CD4-positive, CD25-positive, alpha-beta regulatory T cell (primary cell): ENCODE results near the gene SCMH1. TPM values are rescaled to one million over a fixed set of nuclear protein-coding genes. Genes with fewer than 3 reads are reported as not detected.
"Not testable (repeated sequence)": the region's sequence is repeated elsewhere in the genome, so short reads cannot be mapped to it uniquely, and the experiment has no call there.

ENCODE experiments used
- ATAC-seq, 2 donors: fragments of 150-1000 bp; cut with Tn5 transposase; one replicate each; pipeline ENCODE4 v1.10.0; 2021; ENCODE audit warnings: low read depth in 2 of 2, moderate number of reproducible peaks in 2 of 2, moderate library complexity in 1 of 2
- DNase-seq, 3 donors: peaks; one replicate each; pipeline versions ENCODE4 v3.0.0 to v3.0.0-alpha.2; 2012 to 2022; ENCODE audit warnings: mixed read lengths in 1 of 3
- H3K27ac ChIP-seq: one replicate; pipeline ENCODE4 v1.7.0; 2013; ENCODE audit warnings: mild to moderate bottlenecking, low read length; ENCODE audit not compliant: insufficient read depth, poor library complexity, severe bottlenecking
- H3K27me3 ChIP-seq: one replicate; pipeline ENCODE4 v1.7.0; 2013; ENCODE audit warnings: low read length; ENCODE audit not compliant: control insufficient read depth, insufficient read depth
- H3K36me3 ChIP-seq: one replicate; pipeline ENCODE4 v1.7.0; 2013; ENCODE audit warnings: mild to moderate bottlenecking, low read length, moderate library complexity; ENCODE audit not compliant: control insufficient read depth, insufficient read depth
- H3K4me1 ChIP-seq: 2 replicates; pipeline ENCODE4 v1.7.0; 2013; ENCODE audit warnings: mild to moderate bottlenecking, low read length; ENCODE audit not compliant: insufficient read depth, control insufficient read depth, poor library complexity, severe bottlenecking
- H3K4me3 ChIP-seq: one replicate; pipeline ENCODE4 v1.7.0; 2013; ENCODE audit warnings: low read depth, mild to moderate bottlenecking, low read length, moderate library complexity
- H3K9me3 ChIP-seq, 2 experiments: 1 replicate in 1 of 2; 2 replicates in 1 of 2; pipeline ENCODE4 v1.7.0; 2013; ENCODE audit warnings: low read length in 2 of 2, mild to moderate bottlenecking in 1 of 2, moderate library complexity in 1 of 2; ENCODE audit not compliant: control insufficient read depth in 2 of 2
- H3K27ac Mint-ChIP-seq, 3 donors: one replicate each; pipeline ENCODE4 v1.8.0; 2020 to 2022; ENCODE audit warnings: mild to moderate bottlenecking in 3 of 3, mixed read lengths in 3 of 3, moderate library complexity in 2 of 3
- H3K27me3 Mint-ChIP-seq: one replicate; pipeline ENCODE4 v1.8.0; 2022; ENCODE audit warnings: mild to moderate bottlenecking, mixed read lengths
- H3K36me3 Mint-ChIP-seq: one replicate; pipeline ENCODE4 v1.8.0; 2020; ENCODE audit warnings: mixed read lengths
- H3K4me1 Mint-ChIP-seq, 4 donors: one replicate each; pipeline ENCODE4 v1.8.0; 2020 to 2022; ENCODE audit warnings: mixed read lengths in 4 of 4, mild to moderate bottlenecking in 1 of 4
- H3K4me3 Mint-ChIP-seq, 4 donors: one replicate each; pipeline ENCODE4 v1.8.0; 2020 to 2022; ENCODE audit warnings: mild to moderate bottlenecking in 4 of 4, mixed read lengths in 4 of 4, moderate library complexity in 3 of 4
- H3K9me3 Mint-ChIP-seq, 7 donors: one replicate each; pipeline ENCODE4 v1.8.0; 2020 to 2022; ENCODE audit warnings: mixed read lengths in 7 of 7, mild to moderate bottlenecking in 3 of 7, moderate library complexity in 2 of 7
- polyA plus RNA-seq, 4 donors: library from polyadenylated mRNA; unstranded; fragments of 300-500 nt; fragmentation: Illumina TruSeq; gene quantifications; one replicate each; pipeline ENCODE4 v1.2.3, GENCODE V29; 2021
- total RNA-seq: library from RNA; stranded (reverse); gene quantifications from one replicate; pipeline ENCODE4 v1.2.3, GENCODE V29; 2022

The SCMH1 gene
- total and polyA plus RNA-seq, 5 donors from 2014 or later = 3.4 to 27.6 (median 5.5) TPM

- no peak overlapping the region for H3K4me3 Mint-ChIP-seq
- DNase-seq (no peak), ATAC-seq (no peak)
- no peaks in the 10 kb centered on the region for H3K36me3 ChIP-seq
- H3K4me1 Mint-ChIP-seq = peaks cover 8 to 20% (median 11%) of the 10 kb centered on the region in 4 donors
- H3K27me3 Mint-ChIP-seq = no peaks in the 10 kb centered on the region
- H3K4me3 ChIP-seq = no peak overlapping the region
- peaks cover 0 to 10% (median 3%) of the 10 kb centered on the region in 7 donors for H3K9me3 Mint-ChIP-seq
- no peaks in the 10 kb centered on the region for H3K4me1 ChIP-seq
- no peak overlapping the region for H3K27ac Mint-ChIP-seq
- no peaks in the 10 kb centered on the region for H3K9me3 ChIP-seq
- H3K27me3 ChIP-seq = no peaks in the 10 kb centered on the region
- peaks cover 25% of the 10 kb centered on the region for H3K36me3 Mint-ChIP-seq
- no peak overlapping the region for H3K27ac ChIP-seq
Measured at GRCh38 chr1:41200728-41201127, 41.4 kb downstream of the SCMH1 start.

DNA sequence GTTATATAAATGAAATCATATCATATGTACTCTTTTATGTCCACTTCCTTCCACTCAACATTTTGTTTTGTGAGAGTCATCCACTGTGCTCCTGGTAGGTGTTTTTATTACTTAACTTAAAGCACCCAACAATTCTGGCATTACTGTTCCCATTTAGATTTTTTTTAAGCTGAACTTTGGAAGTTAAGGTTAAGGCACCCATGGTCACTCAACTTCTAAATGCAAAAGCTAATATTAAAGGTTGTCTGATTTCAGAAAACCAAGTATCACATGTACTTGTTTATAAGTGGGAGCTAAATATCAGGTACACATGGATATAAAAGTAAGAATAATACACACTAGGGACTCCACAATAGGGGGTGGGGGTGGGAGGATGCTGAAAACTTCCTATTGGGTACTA lies 42.7 kb downstream of the SCMH1 start:
- Histone ChIP-seq H3K27me3 (no peaks in the 10 kb centered on the region), H3K4me1 (no peaks in the 10 kb centered on the region), H3K27ac (no peak overlapping the region), H3K36me3 (no peaks in the 10 kb centered on the region), H3K9me3 (no peaks in the 10 kb centered on the region), H3K4me3 (no peak overlapping the region)
- no peak for DNase-seq
- Mint-ChIP-seq H3K4me1 (peaks cover 8 to 20% (median 11%) of the 10 kb centered on the region in 4 donors), H3K4me3 (no peak overlapping the region), H3K27me3 (no peaks in the 10 kb centered on the region), H3K36me3 (peaks cover 21% of the 10 kb centered on the region), H3K9me3 (peaks cover 0 to 9% (median 2%) of the 10 kb centered on the region in 7 donors), H3K27ac (no peak overlapping the region)
- no peak for ATAC-seq

DNA sequence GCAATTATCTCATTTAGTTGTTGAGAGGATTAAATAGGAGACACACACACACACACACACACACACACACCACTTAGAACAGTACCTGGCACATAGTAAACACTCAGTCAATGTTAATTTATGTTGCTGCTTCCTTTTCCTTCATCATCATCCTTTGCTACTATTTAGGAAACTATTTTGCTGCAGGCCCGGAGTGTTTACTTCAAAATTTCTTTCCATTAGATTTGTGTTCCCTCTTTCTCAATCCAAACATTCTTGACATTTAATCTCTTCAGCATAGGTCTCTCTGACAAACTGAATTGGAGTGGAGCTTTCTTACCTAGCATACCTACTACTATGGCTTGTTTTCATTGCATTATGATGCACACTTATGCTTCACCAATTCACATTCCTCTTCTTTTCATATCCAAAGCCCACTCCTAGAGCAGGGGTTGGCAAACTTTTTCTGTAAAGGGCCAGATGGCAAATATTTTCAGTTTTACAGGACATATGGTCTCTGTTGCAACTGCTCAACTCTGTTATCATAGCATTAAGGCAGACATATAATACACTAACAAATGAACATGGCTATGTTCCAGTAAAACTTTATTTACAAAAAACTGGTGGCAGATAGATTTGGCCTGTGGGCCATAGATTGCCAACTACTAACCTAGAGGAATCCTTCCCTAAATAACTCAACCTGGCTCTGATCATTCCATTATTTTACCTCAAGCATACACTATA lies 49.5 kb downstream of the SCMH1 start:
- Mint-ChIP-seq H3K4me3 (no peak overlapping the region), H3K27ac (no peak overlapping the region), H3K9me3 (peaks cover 0 to 3% (median 0%) of the 10 kb centered on the region in 7 donors), H3K4me1 (peaks cover 8 to 20% (median 15%) of the 10 kb centered on the region in 4 donors), H3K36me3 (peaks cover 6% of the 10 kb centered on the region), H3K27me3 (no peaks in the 10 kb centered on the region)
- no peak for DNase-seq
- Histone ChIP-seq H3K27ac (no peak overlapping the region), H3K4me1 (no peaks in the 10 kb centered on the region), H3K36me3 (no peaks in the 10 kb centered on the region), H3K4me3 (no peak overlapping the region), H3K27me3 (no peaks in the 10 kb centered on the region), H3K9me3 (no peaks in the 10 kb centered on the region)
- no peak for ATAC-seq

DNA sequence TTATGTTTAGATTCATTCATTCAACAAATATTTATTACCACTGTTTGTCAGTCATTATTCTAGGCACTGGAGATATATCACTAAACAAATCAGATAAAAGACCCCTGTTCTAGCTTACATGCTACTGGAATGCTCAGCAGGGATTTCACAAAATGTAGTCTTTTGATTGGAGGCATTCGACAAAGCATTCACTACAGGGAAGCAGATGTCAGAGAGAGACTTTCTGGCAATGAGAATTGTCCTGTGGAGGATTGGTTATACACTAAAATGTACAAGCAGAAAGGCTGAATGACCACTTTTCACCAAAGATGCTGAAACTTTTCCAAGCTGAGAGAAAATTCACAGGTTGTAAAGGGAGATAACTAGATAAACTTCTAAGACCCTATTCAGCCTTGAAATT lies 57.7 kb downstream of the SCMH1 start:
- Histone ChIP-seq H3K36me3 (peaks cover 3% of the 10 kb centered on the region), H3K27ac (no peak overlapping the region), H3K27me3 (no peaks in the 10 kb centered on the region), H3K9me3 (no peaks in the 10 kb centered on the region), H3K4me1 (no peaks in the 10 kb centered on the region), H3K4me3 (no peak overlapping the region)
- Mint-ChIP-seq H3K36me3 (peaks cover 14% of the 10 kb centered on the region), H3K27me3 (no peaks in the 10 kb centered on the region), H3K9me3 (no peaks in the 10 kb centered on the region), H3K4me3 (no peak overlapping the region), H3K4me1 (peaks cover 0 to 2% (median under 1%) of the 10 kb centered on the region in 4 donors), H3K27ac (no peak overlapping the region)
- DNase-seq (no peak), ATAC-seq (no peak)

DNA sequence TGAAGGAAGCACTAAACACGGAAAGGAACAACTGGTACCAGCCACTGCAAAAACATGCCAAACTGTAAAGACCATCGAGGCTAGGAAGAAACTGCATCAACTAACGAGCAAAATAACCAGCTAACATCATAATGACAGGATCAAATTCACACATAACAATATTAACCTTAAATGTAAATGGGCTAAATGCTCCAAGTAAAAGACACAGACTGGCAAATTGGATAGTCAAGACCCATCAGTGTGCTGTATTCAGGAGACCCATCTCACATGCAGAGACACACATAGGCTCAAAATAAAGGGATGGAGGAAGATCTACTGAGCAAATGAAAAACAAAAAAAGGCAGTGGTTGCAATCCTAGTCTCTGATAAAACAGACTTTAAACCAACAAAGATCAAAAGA lies 63.9 kb downstream of the SCMH1 start:
- H3K4me3 Mint-ChIP-seq, H3K27ac ChIP-seq, DNase-seq, H3K4me1 ChIP-seq, H3K27me3 Mint-ChIP-seq, H3K4me1 Mint-ChIP-seq, H3K9me3 Mint-ChIP-seq, ATAC-seq, H3K27ac Mint-ChIP-seq, H3K36me3 ChIP-seq, H3K9me3 ChIP-seq, H3K4me3 ChIP-seq, H3K27me3 ChIP-seq: not testable (repeated sequence)
- peaks cover 27% of the 10 kb centered on the region for H3K36me3 Mint-ChIP-seq

DNA sequence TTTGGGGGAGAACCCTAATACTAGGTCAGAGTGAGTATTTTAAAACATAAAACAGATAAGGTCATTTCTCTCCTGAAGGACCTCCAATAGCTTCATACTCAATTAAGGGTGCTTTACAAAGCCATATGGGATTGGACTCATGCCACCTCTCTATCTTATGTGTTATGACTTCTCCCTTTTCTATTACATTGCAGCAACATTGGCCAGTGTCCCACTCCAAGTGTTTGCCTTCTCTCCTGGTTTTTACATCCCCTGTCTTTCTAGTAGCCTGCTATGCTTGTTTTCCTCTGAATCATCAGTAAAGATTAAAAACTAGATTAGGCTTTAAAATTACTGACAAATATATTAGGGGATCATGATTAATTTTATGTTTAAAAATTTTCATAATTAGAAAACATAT lies 66.6 kb downstream of the SCMH1 start:
- ATAC-seq (no peak), DNase-seq (no peak)
- H3K36me3 Mint-ChIP-seq = peaks cover 35% of the 10 kb centered on the region
- Histone ChIP-seq H3K36me3 (peaks cover 3% of the 10 kb centered on the region), H3K27ac (no peak overlapping the region), H3K9me3 (no peaks in the 10 kb centered on the region), H3K27me3 (no peaks in the 10 kb centered on the region), H3K4me1 (no peaks in the 10 kb centered on the region), H3K4me3 (no peak overlapping the region)
- H3K9me3 Mint-ChIP-seq = peaks cover 0 to 11% (median 2%) of the 10 kb centered on the region in 7 donors
- no peaks in the 10 kb centered on the region for H3K27me3 Mint-ChIP-seq
- H3K4me1 Mint-ChIP-seq = peaks cover 0 to 13% (median 4%) of the 10 kb centered on the region in 4 donors
- H3K27ac Mint-ChIP-seq = no peak overlapping the region
- H3K4me3 Mint-ChIP-seq = no peak overlapping the region

- H3K4me1 ChIP-seq = no peaks in the 10 kb centered on the region
- Mint-ChIP-seq H3K27ac (no peak overlapping the region), H3K27me3 (no peaks in the 10 kb centered on the region), H3K9me3 (peaks cover 0 to 11% (median 2%) of the 10 kb centered on the region in 7 donors), H3K4me3 (no peak overlapping the region), H3K36me3 (peaks cover 33% of the 10 kb centered on the region), H3K4me1 (peaks cover 0 to 10% (median 4%) of the 10 kb centered on the region in 4 donors)
- DNase-seq = no peak
- no peak overlapping the region for H3K27ac ChIP-seq
- peaks cover 3% of the 10 kb centered on the region for H3K36me3 ChIP-seq
- no peak overlapping the region for H3K4me3 ChIP-seq
- H3K27me3 ChIP-seq = no peaks in the 10 kb centered on the region
- no peak for ATAC-seq
- H3K9me3 ChIP-seq = no peaks in the 10 kb centered on the region
Measured at GRCh38 chr1:41174170-41174569, 67.9 kb downstream of the SCMH1 start.

DNA sequence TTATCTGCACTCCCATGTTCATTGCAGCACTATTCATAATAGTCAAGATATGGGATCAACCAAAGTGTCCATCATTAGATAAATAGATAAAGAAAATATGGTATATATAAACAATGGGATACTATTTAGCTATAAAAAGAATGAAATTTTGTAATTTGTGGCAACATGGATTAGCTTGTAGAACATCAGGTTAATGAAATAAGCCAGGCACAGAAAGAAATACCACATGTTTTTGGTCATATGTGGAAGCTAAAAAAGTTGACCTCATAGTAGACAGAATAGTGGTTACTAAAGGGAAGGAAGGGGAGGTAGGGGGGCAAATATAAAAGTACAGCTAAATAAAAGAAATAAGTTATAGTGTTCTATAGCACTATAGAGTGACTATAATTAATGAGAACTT lies 68.5 kb downstream of the SCMH1 start:
- Histone ChIP-seq H3K27ac (no peak overlapping the region), H3K4me3 (no peak overlapping the region), H3K27me3 (no peaks in the 10 kb centered on the region), H3K4me1 (no peaks in the 10 kb centered on the region), H3K36me3 (peaks cover 3% of the 10 kb centered on the region), H3K9me3 (peaks cover 0 to 5% of the 10 kb centered on the region in 2 experiments)
- no peak overlapping the region for H3K4me3 Mint-ChIP-seq
- no peaks in the 10 kb centered on the region for H3K27me3 Mint-ChIP-seq
- peaks cover 31% of the 10 kb centered on the region for H3K36me3 Mint-ChIP-seq
- H3K27ac Mint-ChIP-seq = no peak overlapping the region
- peaks cover 0 to 9% (median 4%) of the 10 kb centered on the region in 4 donors for H3K4me1 Mint-ChIP-seq
- DNase-seq (no peak), ATAC-seq (no peak)
- peaks cover 0 to 11% (median 3%) of the 10 kb centered on the region in 7 donors for H3K9me3 Mint-ChIP-seq
